Ishikawa (cell line): Measurements from ENCODE around the gene OR10G8.

Experiments
- CEBPB ChIP-seq: IDR thresholded peaks from 2 replicates; pipeline ENCODE4 v1.6.1; 2012
- CREB1 ChIP-seq: IDR thresholded peaks from 2 replicates; pipeline ENCODE4 v1.6.1; 2012; ENCODE audit warnings: low read depth
- EGR1 ChIP-seq: IDR thresholded peaks from 2 replicates; pipeline ENCODE4 v1.6.1; 2012
- EP300 ChIP-seq: IDR thresholded peaks from 2 replicates; pipeline ENCODE4 v1.6.1; 2012; ENCODE audit warnings: borderline replicate concordance
- MAX ChIP-seq: IDR thresholded peaks from 2 replicates; pipeline ENCODE4 v1.6.1; 2012
- NFIC ChIP-seq: IDR thresholded peaks from 2 replicates; pipeline ENCODE4 v1.6.1; 2012
- RAD21 ChIP-seq: IDR thresholded peaks from 2 replicates; pipeline ENCODE4 v1.6.1; 2012; ENCODE audit warnings: low read depth
- REST ChIP-seq: IDR thresholded peaks from 2 replicates; pipeline ENCODE4 v1.6.1; 2012; ENCODE audit warnings: low read depth, mild to moderate bottlenecking
- TAF1 ChIP-seq: IDR thresholded peaks from 2 replicates; pipeline ENCODE4 v1.6.1; 2012; ENCODE audit warnings: low read depth, mild to moderate bottlenecking
- TCF12 ChIP-seq: IDR thresholded peaks from 2 replicates; pipeline ENCODE4 v1.6.1; 2012; ENCODE audit warnings: low read depth
- YY1 ChIP-seq: IDR thresholded peaks from 2 replicates; pipeline ENCODE4 v1.6.1; 2012; ENCODE audit warnings: low read depth

- TF ChIP-seq YY1 (no peak), EP300 (no peak), EGR1 (no peak), MAX (no peak), CREB1 (no peak), REST (no peak), NFIC (no peak), CEBPB (no peak), TCF12 (no peak), RAD21 (peak; percentile 54), TAF1 (no peak)
Measured at GRCh38 chr11:124069429-124070401, 43.1 kb downstream of the OR10G8 start.
